Loucy (cell line): ENCODE measurements around the gene PTCSC3.

Experiments
- H2AFZ ChIP-seq: fragments of 200-600 bp; sonication (generic); 2 replicates; pipeline ENCODE4 v1.6.0; 2016; ENCODE audit warnings: antibody characterized with exemption, mild to moderate bottlenecking, low read length, moderate library complexity
- H3F3A ChIP-seq: fragments of 200-600 bp; 2 replicates; pipeline ENCODE4 v1.6.0; 2016; ENCODE audit warnings: antibody characterized with exemption, low read depth, mild to moderate bottlenecking
- H3K27me3 ChIP-seq: fragments of 200-600 bp; sonication (generic); 2 replicates; pipeline ENCODE4 v1.6.1; 2014; ENCODE audit warnings: low read length, mild to moderate bottlenecking; ENCODE audit not compliant: insufficient read depth, poor library complexity, severe bottlenecking
- H3K36me3 ChIP-seq: fragments of 200-600 bp; sonication (generic); 2 replicates; pipeline ENCODE4 v1.6.1; 2016; ENCODE audit warnings: low read length; ENCODE audit not compliant: insufficient read depth
- H3K4me1 ChIP-seq: fragments of 200-600 bp; sonication (generic); 2 replicates; pipeline ENCODE4 v1.5.1; 2014; ENCODE audit warnings: low read length, mild to moderate bottlenecking; ENCODE audit not compliant: insufficient read depth, poor library complexity, severe bottlenecking
- H3K4me2 ChIP-seq: fragments of 200-600 bp; sonication (generic); 2 replicates; pipeline ENCODE4 v1.6.0; 2014; ENCODE audit warnings: antibody characterized with exemption, low read length, low read depth, mild to moderate bottlenecking; ENCODE audit not compliant: poor library complexity, severe bottlenecking
- H3K4me3 ChIP-seq: fragments of 200-600 bp; sonication (generic); 2 replicates; pipeline ENCODE4 v1.5.1; 2014; ENCODE audit warnings: low read length, mild to moderate bottlenecking, mixed read lengths; ENCODE audit not compliant: poor library complexity, severe bottlenecking
- H3K79me2 ChIP-seq: fragments of 200-600 bp; sonication (generic); 2 replicates; pipeline ENCODE4 v1.6.1; 2014; ENCODE audit warnings: low read length; ENCODE audit not compliant: insufficient read depth
- H3K9ac ChIP-seq: fragments of 200-600 bp; sonication (generic); 2 replicates; pipeline ENCODE4 v1.6.0; 2014; ENCODE audit warnings: mild to moderate bottlenecking, low read depth, low read length, moderate library complexity; ENCODE audit not compliant: poor library complexity, severe bottlenecking
- H3K9me2 ChIP-seq: fragments of 200-600 bp; sonication (generic); replicated peaks from 2 replicates; pipeline ENCODE4 v1.6.1; 2016; ENCODE audit warnings: low read depth, low read length, mixed read lengths
- H3K9me3 ChIP-seq: fragments of 200-600 bp; sonication (generic); 2 replicates; pipeline ENCODE4 v1.6.1; 2014; ENCODE audit warnings: mild to moderate bottlenecking, antibody characterized with exemption, low read length, low read depth; ENCODE audit not compliant: insufficient read depth
- H4K20me1 ChIP-seq: fragments of 200-600 bp; sonication (generic); 2 replicates; pipeline ENCODE4 v1.6.0; 2014; ENCODE audit warnings: antibody characterized with exemption, low read length, mild to moderate bottlenecking; ENCODE audit not compliant: insufficient read depth, poor library complexity, severe bottlenecking
- CTCF ChIP-seq: fragments of 200-600 bp; sonication (generic); conservative IDR thresholded peaks from 2 replicates; pipeline ENCODE4 v1.5.1; 2014; ENCODE audit warnings: mild to moderate bottlenecking, antibody characterized with exemption, low read length
- EZH2phosphoT487 ChIP-seq: fragments of 200-600 bp; IDR thresholded peaks from 2 replicates; pipeline ENCODE4 v1.6.1; 2018; ENCODE audit warnings: antibody characterized with exemption, mild to moderate bottlenecking, moderate library complexity, borderline replicate concordance

PTCSC3 gene

DNA sequence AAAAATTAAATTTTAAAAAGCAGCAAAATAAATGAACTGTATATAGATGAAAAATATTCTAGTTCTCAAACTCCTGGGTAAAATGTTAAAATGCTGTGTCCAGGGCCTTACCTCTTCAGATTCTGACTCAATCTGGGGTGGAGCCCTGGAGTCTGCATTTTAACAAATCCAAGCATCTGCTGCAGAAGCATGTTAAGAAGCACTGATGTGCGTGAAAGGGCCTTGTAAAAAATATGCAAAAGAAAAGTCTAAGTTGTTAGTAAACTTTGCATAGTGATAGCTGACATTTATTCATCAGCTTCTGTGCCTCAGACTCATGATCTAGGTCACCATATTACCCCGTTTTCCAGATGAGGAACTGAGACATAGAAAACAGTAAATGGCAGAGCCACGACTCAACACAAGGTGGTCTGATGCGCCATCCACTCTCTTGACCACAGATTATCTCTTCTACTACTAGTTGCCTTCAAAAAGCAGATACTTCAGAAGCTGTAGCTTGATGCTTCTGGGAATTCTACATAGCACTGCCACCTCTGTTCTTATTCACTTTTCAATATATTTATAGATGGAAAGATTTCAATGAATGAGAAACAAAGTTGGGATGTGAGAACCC is 28.0 kb upstream of the PTCSC3 start:
- no peak overlapping the region for H2AFZ ChIP-seq
- H3K9me3 ChIP-seq, result no peaks in the 10 kb centered on the region
- TF ChIP-seq EZH2phosphoT487, result no peak
- no peaks in the 10 kb centered on the region for H3K4me1 ChIP-seq
- no peaks in the 10 kb centered on the region for H3K27me3 ChIP-seq
- no peak overlapping the region for H3K4me2 ChIP-seq
- no peaks in the 10 kb centered on the region for H4K20me1 ChIP-seq
- H3K4me3 ChIP-seq, result no peak overlapping the region
- no peaks in the 10 kb centered on the region for H3K9me2 ChIP-seq
- H3K79me2 ChIP-seq, result no peaks in the 10 kb centered on the region
- no peaks in the 10 kb centered on the region for H3F3A ChIP-seq
- no peak overlapping the region for H3K9ac ChIP-seq
- no peaks in the 10 kb centered on the region for H3K36me3 ChIP-seq

GRCh38 chr14:36198378-36198777 is 21.9 kb upstream of the PTCSC3 start:
- H2AFZ ChIP-seq, result no peak overlapping the region
- no peak overlapping the region for H3K4me3 ChIP-seq
- no peak overlapping the region for H3K9ac ChIP-seq
- H3K79me2 ChIP-seq, result no peaks in the 10 kb centered on the region
- no peaks in the 10 kb centered on the region for H4K20me1 ChIP-seq
- TF ChIP-seq CTCF (no peak), EZH2phosphoT487 (no peak)
- H3K9me3 ChIP-seq, result no peaks in the 10 kb centered on the region
- H3K9me2 ChIP-seq, result no peaks in the 10 kb centered on the region
- no peak overlapping the region for H3K4me2 ChIP-seq
- no peaks in the 10 kb centered on the region for H3K36me3 ChIP-seq
- H3F3A ChIP-seq, result no peaks in the 10 kb centered on the region
- no peaks in the 10 kb centered on the region for H3K4me1 ChIP-seq
- no peaks in the 10 kb centered on the region for H3K27me3 ChIP-seq

DNA sequence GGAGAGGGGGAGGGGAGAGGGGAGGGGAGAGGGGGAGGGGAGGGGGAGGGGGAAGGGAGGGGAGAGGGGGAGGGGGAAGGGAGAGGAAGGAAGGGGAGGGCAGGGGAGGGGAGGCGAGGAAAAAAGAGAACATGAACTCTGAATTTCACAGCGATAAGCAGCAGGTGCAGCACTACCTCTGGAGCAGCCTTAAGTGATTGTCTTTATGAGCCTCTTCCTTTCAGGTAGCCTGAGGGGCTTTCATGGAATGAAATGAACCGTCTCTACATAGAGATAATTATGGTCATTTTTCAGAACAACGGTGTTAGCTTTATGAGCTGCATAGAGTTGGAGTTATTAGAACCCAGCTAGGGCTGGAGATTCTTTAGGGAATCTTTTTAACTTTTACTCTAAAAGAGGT is 18.1 kb upstream of the PTCSC3 start:
- Histone ChIP-seq H3F3A (no peaks in the 10 kb centered on the region), H3K9me2 (no peaks in the 10 kb centered on the region), H3K9me3 (no peaks in the 10 kb centered on the region), H3K27me3 (no peaks in the 10 kb centered on the region), H2AFZ (no peak overlapping the region), H3K4me2 (no peak overlapping the region), H3K9ac (no peak overlapping the region), H3K79me2 (no peaks in the 10 kb centered on the region), H4K20me1 (no peaks in the 10 kb centered on the region), H3K4me3 (no peak overlapping the region), H3K4me1 (no peaks in the 10 kb centered on the region), H3K36me3 (no peaks in the 10 kb centered on the region)
- TF ChIP-seq EZH2phosphoT487 (no peak), CTCF (no peak)

DNA sequence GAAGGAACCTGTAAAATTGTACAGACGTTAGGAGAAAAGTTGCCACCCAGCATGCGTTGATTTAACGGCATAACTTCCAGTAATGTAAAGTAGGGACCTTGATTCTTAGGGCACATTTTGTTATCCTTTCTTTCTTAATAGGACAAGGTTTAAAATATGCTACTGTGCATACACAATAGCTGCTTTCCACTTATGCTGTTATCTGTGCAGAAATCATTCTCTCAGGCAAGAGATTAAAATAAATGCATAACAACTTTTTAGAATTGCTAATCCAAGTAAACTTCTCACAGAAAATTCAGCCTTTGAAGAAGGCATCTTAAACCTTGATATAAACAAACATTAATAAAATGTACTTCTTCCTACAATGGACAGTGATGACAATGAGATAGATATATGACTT is 16.0 kb upstream of the PTCSC3 start:
- Histone ChIP-seq H3K27me3 (no peaks in the 10 kb centered on the region), H3K79me2 (no peaks in the 10 kb centered on the region), H2AFZ (no peak overlapping the region), H3K9me2 (no peaks in the 10 kb centered on the region), H4K20me1 (no peaks in the 10 kb centered on the region), H3K4me2 (no peak overlapping the region), H3K36me3 (no peaks in the 10 kb centered on the region), H3K9me3 (no peaks in the 10 kb centered on the region), H3K4me1 (no peaks in the 10 kb centered on the region), H3K4me3 (no peak overlapping the region), H3K9ac (no peak overlapping the region), H3F3A (no peaks in the 10 kb centered on the region)
- TF ChIP-seq EZH2phosphoT487 (no peak), CTCF (no peak)
